ENCODE results near the gene NHERF1. TPM values are rescaled to one million over a fixed set of nuclear protein-coding genes. Genes with fewer than 3 reads are reported as not detected.
A peak's percentile ranks its signal among the peaks of the same experiment; 100 is the strongest.

Gene NHERF1
- total and polyA plus RNA-seq, 9 of the 15 experiments (the other 6 are each of a cell fraction or from before 2014, with no cell fraction given) = 11.4 to 79.9 (median 36.9) TPM

GRCh38 chr17:74748529-74749278 is at the start of gene NHERF1 (continued):
- TF ChIP-seq ZBTB40 (IDR thresholded peaks at IDR 0.05) (no peak), ZBTB40 (CRISPR knock-in tag; IDR thresholded peaks at IDR 0.05) (no peak), MTA1 (IDR thresholded peaks at IDR 0.05; ENCODE audit: borderline replicate concordance) (no peak), SMARCB1 (IDR thresholded peaks at IDR 0.05; ENCODE audit: insufficient read length, low read depth) (no peak), HOMEZ (CRISPR knock-in tag; IDR thresholded peaks at IDR 0.05) (no peak), MCM2 (IDR thresholded peaks at IDR 0.05; ENCODE audit: low read depth) (no peak), ZFPM2 (CRISPR knock-in tag; IDR thresholded peaks at IDR 0.05) (no peak), CBFA2T2 (conservative IDR thresholded peaks at IDR 0.05) (no peak), SUPT5H (IDR thresholded peaks at IDR 0.05) (peak; percentile 89), ZNF696 (CRISPR knock-in tag; conservative IDR thresholded peaks at IDR 0.05) (no peak), CHD1 (IDR thresholded peaks at IDR 0.05; ENCODE audit: low read length) (peak; percentile 89), SAP30 (IDR thresholded peaks at IDR 0.05; ENCODE audit: borderline replicate concordance, insufficient read depth, low read depth, low read length, poor library complexity, severe bottlenecking) (peak; percentile 61), MEIS2 (IDR thresholded peaks at IDR 0.05; ENCODE audit: partially characterized antibody) (no peak), PHF8 (IDR thresholded peaks at IDR 0.05; ENCODE audit: borderline replicate concordance, low read length) (peak; percentile 80; the same call in 1 of the 2 replicates)
